Thyroid gland (tissue), 4 donors: Measurements from ENCODE around the gene MIDN.

Experiments
- CTCF ChIP-seq, 6 experiments: fragments of 200-600 bp in 3 of 6; fragments of 450-650 bp in 3 of 6; sonication (generic) in 3 of 6; IDR thresholded peaks; one replicate each; pipeline ENCODE4 v1.5.1; 2016 to 2019; ENCODE audit warnings: antibody characterized with exemption in 6 of 6, mild to moderate bottlenecking in 2 of 6, inconsistent platforms in 1 of 6, moderate library complexity in 1 of 6
- POLR2A ChIP-seq, 2 donors: fragments of 450-650 bp; IDR thresholded peaks; one replicate each; pipeline ENCODE4 v1.6.1; 2017; ENCODE audit warnings: antibody characterized with exemption in 2 of 2, mild to moderate bottlenecking in 2 of 2, moderate library complexity in 1 of 2

GRCh38 chr19:1300744-1301490, 52.5 kb downstream of the MIDN start:
- no peak for TF ChIP-seq CTCF (IDR thresholded peaks at IDR 0.05)
- no peak for TF ChIP-seq POLR2A (IDR thresholded peaks at IDR 0.05)
